Spleen (tissue), 13 donors: ENCODE measurements around the gene ZNF831. TPM values are rescaled to one million over a fixed set of nuclear protein-coding genes. Genes with fewer than 3 reads are reported as not detected.

Source experiments
- DNase-seq: peaks from one replicate; pipeline ENCODE4 v3.0.0-alpha.2; 2020
- H3K27ac ChIP-seq, 8 donors: fragments of 200-600 bp; sonication (generic) in 7 of 8; 1 replicate in 4 of 8; 2 replicates in 4 of 8; pipeline versions ENCODE4 v1.5.0 to v1.8.0; 2016 to 2021; ENCODE audit warnings: inconsistent platforms in 4 of 8, mild to moderate bottlenecking in 4 of 8, moderate library complexity in 1 of 8
- H3K27me3 ChIP-seq, 7 donors: fragments of 200-600 bp; sonication (generic) in 6 of 7; replicated peaks in 1 of 7; 1 replicate in 4 of 7; 2 replicates in 3 of 7; pipeline versions ENCODE4 v1.5.0 to v1.8.0; 2016 to 2021; ENCODE audit warnings: inconsistent platforms in 3 of 7, mild to moderate bottlenecking in 1 of 7
- H3K36me3 ChIP-seq, 6 donors: fragments of 200-600 bp; sonication (generic) in 5 of 6; 1 replicate in 4 of 6; 2 replicates in 2 of 6; pipeline versions ENCODE4 v1.5.0 to v1.8.0; 2016 to 2021; ENCODE audit warnings: inconsistent platforms in 2 of 6
- H3K4me1 ChIP-seq, 6 donors: fragments of 200-600 bp; sonication (generic) in 5 of 6; 1 replicate in 3 of 6; 2 replicates in 3 of 6; pipeline versions ENCODE4 v1.5.0 to v1.8.0; 2016 to 2021; ENCODE audit warnings: inconsistent platforms in 3 of 6
- H3K4me3 ChIP-seq, 8 donors: fragments of 200-600 bp; sonication (generic) in 7 of 8; 1 replicate in 4 of 8; 2 replicates in 4 of 8; pipeline versions ENCODE4 v1.5.0 to v1.8.0; 2016 to 2021; ENCODE audit warnings: inconsistent platforms in 4 of 8, mild to moderate bottlenecking in 4 of 8, moderate library complexity in 2 of 8
- H3K9me3 ChIP-seq, 8 donors: fragments of 200-600 bp; sonication (generic) in 7 of 8; 1 replicate in 4 of 8; 2 replicates in 4 of 8; pipeline versions ENCODE4 v1.5.0 to v1.8.0; 2016 to 2021; ENCODE audit warnings: inconsistent platforms in 4 of 8
- POLR2A ChIP-seq, 3 donors: fragments of 450-650 bp; IDR thresholded peaks; one replicate each; pipeline ENCODE4 v1.5.1; 2017; ENCODE audit warnings: antibody characterized with exemption in 3 of 3, mild to moderate bottlenecking in 1 of 3
- POLR2AphosphoS5 ChIP-seq, 3 donors: sonication (generic); formaldehyde crosslinking; IDR thresholded peaks; one replicate each; pipeline ENCODE4 v1.5.1; 2017; ENCODE audit warnings: antibody characterized with exemption in 3 of 3
- WGBS, 5 donors: extraction: QIAGEN DNeasy Blood & Tissue Kit in 3 of 5; methylation state at CpG; one replicate each; pipeline versions ENCODE4 v1.1.5 to v1.1.7; 2013 to 2018; 5-methylcytosine and 5-hydroxymethylcytosine counted together
- intact Hi-C: fragments of 100-400 bp; cut with DNase I; formaldehyde crosslinking; loops from one replicate; pipeline ENCODE4 v1.15.0; 2023; ENCODE audit warnings: low total_unique reads
- long read RNA-seq, 2 donors: transcript quantifications; one replicate each; lab custom pipeline, GENCODE V29; 2026
- polyA plus RNA-seq, 3 donors: library from polyadenylated mRNA; stranded (reverse); fragments of 200-250 nt; gene quantifications; one replicate each; pipeline ENCODE4 v1.2.1, GENCODE V29; 2013
- total RNA-seq, 7 donors: library from RNA; depleted of rRNA in 3 of 7; stranded (reverse); fragments of >200 nt in 3 of 7; fragmentation: NEBNext Ultra II Directional in 4 of 7; extraction: Animal tissue kit (Norgen Biotek cat#: 25700) in 4 of 7; gene quantifications; one replicate each; pipeline versions ENCODE4 v1.1.0 to v1.2.1, GENCODE V29; 2016 to 2021
- TF ChIP-seq, protein P1 (sequence below), 11 experiments: fragments of 200-600 bp in 7 of 11; fragments of 450-650 bp in 4 of 11; sonication (generic) in 4 of 11; IDR thresholded peaks in 8 of 11; conservative IDR thresholded peaks in 3 of 11; 1 replicate in 7 of 11; 2 replicates in 4 of 11; pipeline versions ENCODE4 v1.4.0 to v1.8.0; 2016 to 2021; ENCODE audit warnings: antibody characterized with exemption in 11 of 11, inconsistent platforms in 4 of 11, mild to moderate bottlenecking in 1 of 11
- donor health status: healthy with polysubstance abuse.
- donor health status: DM: no; HTN: no; CAD: no; lungs with moderate emphysema.
- donor health status: DM: no; HTN: no; CAD: no.
- donor health status: Bipolar disorder and iron deficiency.
- donor health status: healthy.
- donor health status: DM: no; HTN: no; CAD: no.
- donor health status: DM: yes; HTN: yes; CAD: no.

Gene ZNF831
- total RNA-seq, result 10 to 100 TPM in 5 of 7 donors, 1 to 10 TPM in 2; 7.8 to 29.2 (median 14.6) TPM
- polyA plus RNA-seq, result 1 to 10 TPM; 1.2 to 3.5 (median 1.7) TPM
- long read RNA-seq, donor 1, result 0 reads
- long read RNA-seq, donor 2, result 0 reads

DNA sequence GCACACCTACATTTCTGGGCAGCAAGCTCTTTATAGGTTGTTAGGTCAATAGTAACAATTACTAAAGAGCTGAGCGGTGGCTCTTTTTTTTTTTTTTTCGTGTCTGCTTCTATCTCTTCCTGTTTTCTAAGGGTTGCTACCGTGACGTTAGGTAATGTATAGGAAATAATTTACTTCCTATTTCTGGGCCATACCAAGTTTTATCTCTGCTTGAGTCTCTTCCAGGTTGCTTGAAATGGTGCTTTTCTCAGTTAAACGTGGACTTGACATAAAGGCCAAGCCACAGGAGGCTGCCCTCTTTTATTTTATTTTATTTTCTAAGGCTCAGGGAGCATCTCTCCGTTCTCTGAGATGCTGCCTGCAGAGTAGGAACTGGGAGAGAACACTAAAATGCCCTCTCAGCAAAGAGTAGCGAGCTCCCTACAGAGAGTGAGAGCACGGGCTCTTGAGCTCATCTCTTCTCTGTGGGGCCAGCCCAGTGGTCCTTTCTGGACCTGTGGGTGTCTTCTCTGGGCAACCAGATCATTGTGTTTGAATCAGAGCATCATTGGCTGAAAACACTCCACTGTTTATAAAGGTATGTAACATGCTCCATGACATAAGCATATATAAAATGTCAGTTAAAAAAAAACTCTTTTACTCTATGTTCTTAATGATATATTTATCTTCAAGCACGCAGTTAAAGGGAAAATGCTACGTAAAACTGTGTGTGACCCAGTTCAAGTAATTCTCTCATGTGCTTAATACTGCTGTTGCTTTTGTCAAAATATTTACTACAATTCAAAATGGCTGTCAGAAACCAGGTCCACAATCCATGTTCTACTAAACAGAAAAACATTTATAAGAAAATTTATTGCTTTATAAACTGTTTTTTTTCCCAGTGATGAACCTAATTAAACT lies at the start of gene ZNF831:
Gene ZNF831, plus strand, starts transcription at position 191 of the 900 bp plus-strand sequence. CDS start 27,199 bp downstream, outside the sequence.
- Histone ChIP-seq H3K36me3 (no peaks in the 10 kb centered on the region), H3K27me3 (peaks cover 0 to 8% (median 0%) of the 10 kb centered on the region in 7 donors), H3K4me1 (peaks cover 3 to 97% (median 44%) of the 10 kb centered on the region in 6 donors), H3K9me3 (no peaks in the 10 kb centered on the region), H3K4me3 (peak within 1 kb of the TSS in 7 of 8 donors; percentile 8 to 66 (median 24)), H3K27ac (peak within 1 kb of the TSS; percentile 66 to 94 (median 88))
- intact Hi-C loops, result no loop called here
- TF ChIP-seq POLR2A (IDR thresholded peaks at IDR 0.05) (no peak), POLR2AphosphoS5 (IDR thresholded peaks at IDR 0.05) (no peak)
- TF ChIP-seq, protein P1, sequence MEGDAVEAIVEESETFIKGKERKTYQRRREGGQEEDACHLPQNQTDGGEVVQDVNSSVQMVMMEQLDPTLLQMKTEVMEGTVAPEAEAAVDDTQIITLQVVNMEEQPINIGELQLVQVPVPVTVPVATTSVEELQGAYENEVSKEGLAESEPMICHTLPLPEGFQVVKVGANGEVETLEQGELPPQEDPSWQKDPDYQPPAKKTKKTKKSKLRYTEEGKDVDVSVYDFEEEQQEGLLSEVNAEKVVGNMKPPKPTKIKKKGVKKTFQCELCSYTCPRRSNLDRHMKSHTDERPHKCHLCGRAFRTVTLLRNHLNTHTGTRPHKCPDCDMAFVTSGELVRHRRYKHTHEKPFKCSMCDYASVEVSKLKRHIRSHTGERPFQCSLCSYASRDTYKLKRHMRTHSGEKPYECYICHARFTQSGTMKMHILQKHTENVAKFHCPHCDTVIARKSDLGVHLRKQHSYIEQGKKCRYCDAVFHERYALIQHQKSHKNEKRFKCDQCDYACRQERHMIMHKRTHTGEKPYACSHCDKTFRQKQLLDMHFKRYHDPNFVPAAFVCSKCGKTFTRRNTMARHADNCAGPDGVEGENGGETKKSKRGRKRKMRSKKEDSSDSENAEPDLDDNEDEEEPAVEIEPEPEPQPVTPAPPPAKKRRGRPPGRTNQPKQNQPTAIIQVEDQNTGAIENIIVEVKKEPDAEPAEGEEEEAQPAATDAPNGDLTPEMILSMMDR (IDR thresholded peaks at IDR 0.05 in 8 of 11, conservative IDR thresholded peaks at IDR 0.05 in 3 of 11), result no peak
- 26 to 35% (median 30%) methylated on average over 10 of the region's 10 CpGs for WGBS, 5 donors
- no peak for DNase-seq

DNA sequence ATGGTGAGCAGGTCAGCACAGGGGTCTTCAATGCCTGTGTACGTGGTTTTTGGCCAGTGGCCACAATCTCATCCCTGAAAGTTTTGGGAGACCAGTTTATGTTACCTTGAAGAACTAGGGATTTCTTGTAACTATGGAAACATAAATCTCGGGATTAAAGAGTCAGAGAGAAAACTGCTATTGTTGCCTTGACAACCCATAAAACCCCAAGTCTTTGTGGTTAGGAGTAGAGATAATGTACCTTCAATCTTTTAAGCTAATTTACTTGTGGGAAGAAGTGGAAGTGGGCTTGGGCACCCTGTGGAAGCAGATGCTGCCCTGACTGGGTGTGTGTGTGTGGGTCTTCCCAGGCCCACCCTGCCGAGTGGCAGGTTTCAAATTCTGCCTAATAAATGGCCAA lies 46.1 kb upstream of the ZNF831 start:
- H3K36me3 ChIP-seq, result no peaks in the 10 kb centered on the region
- no peaks in the 10 kb centered on the region for H3K27me3 ChIP-seq
- intact Hi-C loops, result no loop called here
- DNase-seq, result no peak
- H3K27ac ChIP-seq, result no peak overlapping the region
- peaks cover 16 to 45% (median 28%) of the 10 kb centered on the region in 6 donors for H3K4me1 ChIP-seq
- peaks cover 0 to 3% (median 0%) of the 10 kb centered on the region in 8 donors for H3K9me3 ChIP-seq
- 65 to 72% (median 67%) methylated on average over 3 of the region's 3 CpGs for WGBS, 5 donors
- H3K4me3 ChIP-seq, result no peak overlapping the region
- no peak for TF ChIP-seq POLR2A (IDR thresholded peaks at IDR 0.05)
- TF ChIP-seq, protein P1 (IDR thresholded peaks at IDR 0.05 in 8 of 11, conservative IDR thresholded peaks at IDR 0.05 in 3 of 11), result no peak
- TF ChIP-seq POLR2AphosphoS5 (IDR thresholded peaks at IDR 0.05), result no peak

DNA sequence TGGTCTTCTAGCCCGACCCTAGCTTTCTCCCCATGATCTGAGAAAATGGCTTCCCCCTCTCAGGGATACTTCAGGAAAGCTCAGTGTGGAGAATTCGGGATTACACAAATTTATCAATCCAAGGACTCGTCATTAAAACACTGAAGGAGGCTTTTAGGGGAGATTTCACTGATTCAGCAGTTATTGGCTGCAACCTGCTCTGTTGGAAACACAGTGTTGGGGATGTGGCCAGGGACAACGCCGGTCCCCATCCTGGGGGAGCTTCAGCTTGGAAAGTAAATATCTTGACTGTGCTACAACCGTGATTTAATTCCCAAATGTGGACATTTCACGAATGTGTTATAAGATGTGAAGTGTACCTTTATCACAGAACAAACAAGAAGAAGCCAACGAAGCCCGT lies 44.8 kb upstream of the ZNF831 start:
- Histone ChIP-seq H3K27ac (no peak overlapping the region), H3K4me1 (peaks cover 17 to 59% (median 34%) of the 10 kb centered on the region in 6 donors), H3K4me3 (no peak overlapping the region), H3K27me3 (no peaks in the 10 kb centered on the region), H3K36me3 (no peaks in the 10 kb centered on the region), H3K9me3 (peaks cover 0 to 3% (median 0%) of the 10 kb centered on the region in 8 donors)
- intact Hi-C loops, result no loop called here
- WGBS, 5 donors, result 91 to 93% (median 92%) methylated on average over 9 of the region's 9 CpGs
- no peak for TF ChIP-seq POLR2AphosphoS5 (IDR thresholded peaks at IDR 0.05)
- TF ChIP-seq, protein P1 (IDR thresholded peaks at IDR 0.05 in 8 of 11, conservative IDR thresholded peaks at IDR 0.05 in 3 of 11), result no peak
- TF ChIP-seq POLR2A (IDR thresholded peaks at IDR 0.05), result no peak
- DNase-seq, result no peak

DNA sequence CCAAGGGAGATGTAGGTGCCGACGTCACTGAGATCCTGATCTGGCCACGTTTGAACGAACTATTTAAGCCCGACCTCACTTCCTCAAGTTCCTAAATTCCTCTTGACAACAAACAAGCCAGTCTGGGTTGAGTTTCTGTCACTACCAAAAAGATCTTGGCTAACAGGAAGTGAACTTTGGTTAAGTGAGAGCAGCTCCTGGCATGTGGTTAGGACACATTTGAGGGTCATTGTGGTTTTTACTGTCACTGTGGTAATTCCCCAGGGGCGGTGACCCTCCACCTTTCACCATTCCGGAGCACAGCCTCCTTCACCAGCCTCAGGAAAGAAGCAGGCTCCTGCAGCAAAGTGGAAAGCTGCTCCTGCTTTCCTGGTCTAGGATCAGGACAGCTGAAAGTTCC lies 43.1 kb upstream of the ZNF831 start:
- peaks cover 0 to 3% (median 0%) of the 10 kb centered on the region in 8 donors for H3K9me3 ChIP-seq
- H3K27ac ChIP-seq, result peak overlapping the region in 4 of 8 donors; percentile 88 to 97 (median 92)
- no peaks in the 10 kb centered on the region for H3K27me3 ChIP-seq
- no peaks in the 10 kb centered on the region for H3K36me3 ChIP-seq
- H3K4me3 ChIP-seq, result peak overlapping the region in 1 of 8 donors; percentile 1
- DNase-seq, result no peak
- 10 to 19% (median 12%) methylated on average over 7 of the region's 7 CpGs for WGBS, 5 donors
- TF ChIP-seq, protein P1 (IDR thresholded peaks at IDR 0.05 in 8 of 11, conservative IDR thresholded peaks at IDR 0.05 in 3 of 11), result no peak
- peak in 1 of 3 donors; percentile 31 for TF ChIP-seq POLR2AphosphoS5 (IDR thresholded peaks at IDR 0.05)
- intact Hi-C loops, result no loop called here
- peaks cover 17 to 75% (median 37%) of the 10 kb centered on the region in 6 donors for H3K4me1 ChIP-seq
